Peyer's patch (tissue), 4 donors: ENCODE results near the gene SLC24A4.

Experiments
- CTCF ChIP-seq, 6 experiments: fragments of 450-650 bp in 4 of 6; fragments of 200-600 bp in 2 of 6; sonication (generic) in 1 of 6; IDR thresholded peaks; one replicate each; pipeline ENCODE4 v1.5.1; 2017 to 2019; ENCODE audit warnings: antibody characterized with exemption in 6 of 6, mild to moderate bottlenecking in 3 of 6, moderate library complexity in 1 of 6
- POLR2A ChIP-seq, 2 donors: fragments of 450-650 bp; IDR thresholded peaks; one replicate each; pipeline ENCODE4 v1.5.1; 2017; ENCODE audit warnings: antibody characterized with exemption in 2 of 2, mild to moderate bottlenecking in 2 of 2, moderate library complexity in 2 of 2

GRCh38 chr14:92532490-92533163, 209.7 kb downstream of the SLC24A4 start:
- TF ChIP-seq CTCF (IDR thresholded peaks at IDR 0.05) (no peak), POLR2A (IDR thresholded peaks at IDR 0.05) (no peak)
